AG20443 (cell line): Measurements from ENCODE around the gene CEACAM19.
A peak's percentile ranks its signal among the peaks of the same experiment; 100 is the strongest.

ENCODE experiments used
- DNase-seq: peaks from one replicate; pipeline ENCODE4 v3.0.0; 2012; ENCODE audit warnings: low spot score, mixed read lengths

Gene CEACAM19

GRCh38 chr19:44723299-44723951 lies 52.1 kb downstream of the CEACAM19 start:
- DNase-seq: no peak

GRCh38 chr19:44723952-44724319 lies 52.7 kb downstream of the CEACAM19 start:
- peak; percentile 92 for DNase-seq

- no peak for DNase-seq
Observed at GRCh38 chr19:44725251-44725650, 54.0 kb downstream of the CEACAM19 start.

DNA sequence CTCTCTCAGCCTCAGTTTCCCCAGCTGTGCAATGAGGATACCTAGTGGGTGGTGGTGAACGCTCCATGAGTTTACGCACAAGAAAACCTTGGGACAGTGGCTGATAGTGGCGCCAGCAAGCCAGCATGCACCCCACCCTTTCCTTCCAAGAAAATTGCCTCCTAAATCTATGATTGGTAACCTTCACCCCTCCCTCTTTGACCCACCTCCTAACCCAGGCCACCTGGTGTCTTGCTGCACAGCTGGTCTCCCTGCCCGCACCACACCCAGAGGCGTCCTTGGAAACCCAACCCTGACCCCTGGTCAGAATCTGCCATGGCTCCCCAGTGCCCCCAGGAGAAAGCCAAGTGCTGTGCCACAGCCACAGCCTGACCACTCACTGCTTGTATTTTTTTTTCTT lies 54.4 kb downstream of the CEACAM19 start:
- no peak for DNase-seq

- no peak for DNase-seq
Observed at GRCh38 chr19:44726465-44726864, 55.2 kb downstream of the CEACAM19 start.

DNA sequence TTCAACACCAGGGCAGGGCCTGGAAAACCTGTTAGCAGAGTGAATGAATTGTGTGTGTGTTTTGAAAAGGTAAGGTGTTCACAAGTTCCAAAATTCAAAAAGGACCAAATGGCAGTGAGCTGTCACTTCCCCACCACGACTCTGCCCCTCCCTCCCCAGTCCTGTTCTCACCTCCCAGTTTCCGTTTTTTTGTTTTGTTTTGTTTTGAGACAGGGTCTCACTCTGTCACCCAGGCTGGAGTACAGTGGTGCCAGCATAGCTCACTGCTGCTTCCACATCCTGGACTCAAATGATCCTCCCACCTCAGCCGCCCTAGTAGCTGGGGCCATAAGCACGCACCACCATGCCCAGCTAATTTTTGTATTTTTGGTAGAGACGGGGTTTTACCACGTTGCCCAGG lies 56.9 kb downstream of the CEACAM19 start:
- DNase-seq: no peak

DNA sequence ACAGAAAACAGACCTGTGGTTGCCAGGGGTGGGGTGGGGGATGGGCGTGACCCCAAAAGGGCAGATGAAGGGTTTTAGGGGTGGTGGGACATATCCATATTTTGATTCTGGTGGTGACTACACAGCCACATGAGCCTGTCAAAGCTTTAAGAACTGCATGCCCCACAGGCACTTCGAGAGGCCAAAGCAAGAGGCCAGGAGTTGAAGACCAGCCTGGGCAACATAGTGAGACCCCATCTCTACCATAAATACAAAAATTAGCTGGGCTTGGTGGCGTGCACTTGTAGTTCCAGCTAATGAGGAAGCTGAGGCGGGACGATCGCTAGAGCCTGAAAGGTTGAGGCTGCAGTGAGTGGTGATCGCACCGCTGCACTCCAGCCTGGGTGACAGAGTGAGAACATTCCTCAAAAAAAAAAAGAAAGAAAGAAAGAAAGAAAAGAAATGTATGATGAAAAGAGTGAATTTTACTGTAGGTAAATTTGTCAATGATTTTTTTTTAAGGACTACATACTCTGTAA lies 58.3 kb downstream of the CEACAM19 start:
- no peak for DNase-seq

DNA sequence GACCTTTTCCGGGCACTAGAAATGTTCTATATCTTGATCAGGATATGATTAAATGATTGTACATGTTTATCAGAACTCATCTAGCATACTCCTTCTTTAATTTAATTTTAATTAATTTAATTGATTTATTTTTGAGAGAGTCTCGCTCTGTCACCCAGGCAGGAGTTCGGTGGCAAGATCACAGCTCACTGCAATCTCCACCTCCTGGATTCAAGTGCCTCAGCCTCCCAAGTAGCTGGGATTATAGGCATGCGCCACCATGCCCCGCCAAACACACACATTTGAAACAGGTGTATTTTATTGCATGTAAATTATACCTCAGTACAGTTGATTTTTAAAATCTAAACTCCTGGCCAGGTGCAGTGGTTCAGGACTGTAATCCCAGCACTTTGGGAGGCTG lies 59.8 kb downstream of the CEACAM19 start:
- no peak for DNase-seq

GRCh38 chr19:44731622-44732021 lies 60.3 kb downstream of the CEACAM19 start:
- no peak for DNase-seq

DNA sequence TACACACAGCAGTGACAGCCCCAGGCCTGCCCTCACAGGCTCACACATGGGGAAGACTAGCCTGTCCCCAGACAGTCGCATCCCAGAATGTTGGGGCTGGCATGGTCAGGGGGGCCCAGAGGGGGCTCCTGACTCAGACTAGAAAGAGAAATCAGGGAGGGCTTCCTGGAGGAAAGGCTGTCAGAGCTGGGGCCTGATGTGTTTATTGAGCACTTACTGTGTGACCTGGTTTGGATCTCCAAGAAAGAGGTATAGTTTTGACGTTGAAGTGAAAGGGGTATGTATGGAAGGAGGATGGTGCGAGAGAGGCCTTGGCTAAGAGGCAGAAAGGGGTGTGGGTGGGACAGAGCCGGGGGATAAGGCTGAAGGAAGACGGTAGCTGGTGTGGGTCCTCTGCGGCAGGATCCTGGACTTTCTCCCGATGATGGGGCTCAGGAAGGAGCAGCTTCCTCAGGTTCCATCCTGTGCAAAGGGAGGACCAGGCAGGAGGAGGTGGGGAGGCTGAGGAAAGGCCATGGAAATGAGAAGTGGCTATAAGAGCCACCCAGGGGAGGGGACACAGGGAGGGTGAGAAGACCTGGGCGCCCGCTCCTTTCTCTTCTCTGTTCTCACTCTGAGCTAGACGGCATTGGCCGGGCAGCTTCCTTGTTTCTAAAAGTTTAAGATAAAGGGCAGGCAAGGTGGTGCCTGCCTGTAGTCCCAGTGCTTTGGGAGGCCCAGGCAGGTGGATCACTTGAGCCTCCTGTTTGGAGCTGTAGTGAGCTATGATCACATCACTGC lies 61.1 kb downstream of the CEACAM19 start:
- no peak for DNase-seq
